ENCODE data around the gene MT1E. TPM values are rescaled to one million over a fixed set of nuclear protein-coding genes. Genes with fewer than 3 reads are reported as not detected.
"Not testable (repeated sequence)": the region's sequence is repeated elsewhere in the genome, so short reads cannot be mapped to it uniquely, and the experiment has no call there.

The MT1E gene
- total RNA-seq: 15.1 and 105 TPM in 2 replicates

DNA sequence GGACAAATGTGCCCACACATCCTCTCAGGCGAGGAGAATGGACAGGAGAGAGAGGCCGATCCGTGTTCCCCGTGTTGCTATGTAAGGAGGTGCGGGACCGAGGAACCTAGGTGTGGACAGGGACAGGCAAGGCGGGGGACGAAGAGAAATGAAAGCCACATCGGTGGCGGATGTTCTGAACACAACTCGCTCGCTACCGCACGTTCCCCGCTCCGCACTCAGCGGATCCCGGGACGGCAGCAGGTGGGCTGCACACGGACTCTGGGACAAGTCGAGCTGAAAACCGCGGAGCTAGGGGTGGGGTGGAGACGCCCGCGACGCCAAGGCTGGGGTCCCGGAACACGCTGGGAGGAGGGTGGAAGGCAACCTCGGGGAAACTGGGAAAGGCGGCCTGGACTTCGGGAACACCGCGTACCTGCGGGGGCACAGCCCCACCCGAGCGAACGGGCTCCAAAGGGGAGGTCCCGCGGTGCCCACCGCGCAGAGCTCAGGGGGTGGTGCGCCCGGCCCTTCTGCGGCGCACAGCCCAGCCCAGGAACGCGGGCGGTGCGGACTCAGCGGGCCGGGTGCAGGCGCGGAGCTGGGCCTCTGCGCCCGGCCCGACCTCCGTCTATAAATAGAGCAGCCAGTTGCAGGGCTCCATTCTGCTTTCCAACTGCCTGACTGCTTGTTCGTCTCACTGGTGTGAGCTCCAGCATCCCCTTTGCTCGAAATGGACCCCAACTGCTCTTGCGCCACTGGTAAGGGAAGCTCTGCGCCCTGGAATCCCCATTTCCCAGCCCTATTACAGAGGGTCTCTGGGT is at the start of gene MT1E:
Gene MT1E (plus strand): TSS at position 642 of the 803 bp plus-strand sequence. CDS start 71 bp downstream, at position 713.
- DNase-seq (ENCODE audit: extremely low read depth, low read depth, low spot score): no peak

DNA sequence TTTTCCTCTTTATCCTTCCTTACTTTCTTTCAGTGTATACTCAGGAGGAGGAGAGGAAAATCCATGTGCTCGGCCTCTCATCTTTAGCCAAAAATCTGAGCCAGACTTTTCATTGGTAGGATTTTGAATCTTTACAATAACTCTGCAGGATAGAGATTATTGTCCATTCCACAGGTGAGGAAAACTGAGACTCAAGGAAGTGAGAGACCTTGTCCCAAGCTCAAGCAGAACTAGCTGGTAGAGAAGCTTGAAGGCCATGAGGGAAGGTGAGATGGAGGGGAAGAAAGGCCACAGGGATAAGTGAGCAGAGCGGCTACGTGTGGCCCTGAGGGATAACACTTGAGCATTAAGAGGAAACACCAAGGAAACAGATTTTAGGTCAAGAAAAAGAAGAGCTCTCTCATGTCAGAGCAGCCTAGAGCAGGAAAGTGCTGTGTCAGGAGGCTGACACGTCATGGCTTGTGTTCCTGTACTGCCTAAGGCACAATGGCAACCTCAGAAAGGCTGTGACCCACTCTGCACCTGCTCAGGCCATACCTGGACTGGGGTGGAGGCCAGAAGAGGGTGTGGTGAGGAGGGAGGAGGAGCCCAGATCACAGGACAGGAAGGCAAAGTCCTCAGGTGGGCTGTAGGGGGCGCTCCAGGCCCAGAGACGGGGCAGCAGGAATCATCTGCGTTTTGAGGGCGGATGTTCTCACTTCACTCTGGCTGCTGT is 48.8 kb upstream of the MT1E start:
- no peak for DNase-seq (ENCODE audit: extremely low read depth, low read depth, low spot score)

- no peak for DNase-seq (ENCODE audit: extremely low read depth, low read depth, low spot score)
Observed at GRCh38 chr16:56577300-56577625, 48.3 kb upstream of the MT1E start.

- no peak for DNase-seq (ENCODE audit: extremely low read depth, low read depth, low spot score)
Observed at GRCh38 chr16:56580391-56581048, 45.1 kb upstream of the MT1E start.

DNA sequence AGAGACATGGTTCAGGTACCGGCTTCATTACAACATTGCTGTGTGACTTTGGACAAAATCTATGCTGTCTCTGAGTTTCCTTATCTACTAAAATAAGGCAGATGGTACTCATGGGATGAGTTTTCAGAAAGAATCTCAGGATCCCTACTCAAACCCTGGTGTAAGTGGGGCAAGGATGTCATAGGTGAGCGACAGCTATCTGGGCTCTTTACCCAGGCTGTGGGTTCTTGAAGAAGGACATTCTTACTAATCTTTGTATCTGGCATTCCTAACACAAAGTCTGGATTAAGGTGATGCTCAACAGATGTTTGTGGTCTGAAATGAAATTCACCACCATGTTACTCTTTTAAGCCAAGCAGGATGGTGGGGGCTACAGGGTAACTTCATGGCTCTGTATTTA is 42.7 kb upstream of the MT1E start:
- DNase-seq (ENCODE audit: extremely low read depth, low read depth, low spot score): not testable (repeated sequence)

- no peak for DNase-seq (ENCODE audit: extremely low read depth, low read depth, low spot score)
Observed at GRCh38 chr16:56583351-56584168, 42.0 kb upstream of the MT1E start.

DNA sequence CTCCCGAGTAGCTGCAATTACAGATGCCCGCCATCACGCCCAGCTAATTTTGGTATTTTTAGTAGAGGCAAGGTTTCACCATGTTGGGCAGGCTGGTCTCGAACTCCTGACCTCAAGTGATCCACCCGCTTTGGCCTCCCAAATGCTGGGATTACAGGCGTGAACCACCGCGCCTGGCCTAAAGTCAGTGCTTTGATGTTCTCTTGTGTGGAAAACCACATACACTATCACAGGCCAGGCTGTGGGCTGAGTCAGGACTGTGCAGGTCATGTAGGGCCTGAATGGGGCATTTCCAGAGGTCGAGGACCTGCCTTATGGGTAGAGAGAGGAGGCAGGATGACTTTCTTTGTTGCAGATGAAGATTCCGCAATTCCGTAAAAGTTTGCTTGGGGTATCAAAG is 41.3 kb upstream of the MT1E start:
- no peak for DNase-seq (ENCODE audit: extremely low read depth, low read depth, low spot score)

- DNase-seq (ENCODE audit: extremely low read depth, low read depth, low spot score): no peak
Observed at GRCh38 chr16:56588781-56589140, 36.8 kb upstream of the MT1E start.

DNA sequence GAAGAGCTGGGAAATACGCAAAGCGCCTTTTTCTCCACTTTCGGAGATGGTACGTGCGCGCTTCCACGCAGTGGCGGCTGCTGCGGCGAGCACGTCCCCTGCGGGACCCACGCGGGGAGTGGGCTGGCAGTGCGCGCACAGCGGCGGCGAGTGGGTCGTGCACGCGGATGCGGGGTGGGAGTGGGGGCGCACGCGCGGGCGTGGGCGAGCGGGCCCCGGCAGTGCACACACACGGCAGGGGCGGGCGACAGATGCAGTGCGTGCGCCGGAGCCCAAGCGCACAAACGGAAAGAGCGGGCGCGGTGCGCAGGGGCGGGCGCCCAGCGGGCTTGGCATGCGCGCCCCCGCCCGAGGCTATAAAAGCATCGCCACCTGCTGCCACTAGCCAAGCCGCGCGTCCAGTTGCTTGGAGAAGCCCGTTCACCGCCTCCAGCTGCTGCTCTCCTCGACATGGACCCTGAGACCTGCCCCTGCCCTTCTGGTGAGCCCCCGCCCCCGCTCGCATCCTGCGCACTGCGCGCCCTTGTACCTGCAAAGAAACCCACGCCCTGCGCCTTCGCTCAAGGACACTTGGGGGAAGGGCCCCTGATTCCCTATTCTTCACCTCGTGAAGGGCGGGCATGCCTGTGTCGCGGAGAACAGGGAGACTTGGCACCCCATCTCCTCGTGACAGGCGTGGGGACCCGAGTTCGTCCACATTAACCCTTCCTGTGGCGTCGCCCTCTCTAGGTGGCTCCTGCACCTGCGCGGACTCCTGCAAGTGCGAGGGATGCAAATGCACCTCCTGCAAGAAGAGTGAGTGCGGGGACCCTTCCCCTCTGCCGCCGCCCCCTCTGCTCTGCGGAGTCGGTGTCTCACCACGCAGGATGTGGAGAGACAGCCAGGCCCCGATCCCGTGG is 36.2 kb upstream of the MT1E start, which contains the start of gene MT3:
Gene MT3 (plus strand): TSS at position 388 of the 899 bp plus-strand sequence. CDS start 63 bp downstream, at position 451.
- no peak for DNase-seq (ENCODE audit: extremely low read depth, low read depth, low spot score)

DNA sequence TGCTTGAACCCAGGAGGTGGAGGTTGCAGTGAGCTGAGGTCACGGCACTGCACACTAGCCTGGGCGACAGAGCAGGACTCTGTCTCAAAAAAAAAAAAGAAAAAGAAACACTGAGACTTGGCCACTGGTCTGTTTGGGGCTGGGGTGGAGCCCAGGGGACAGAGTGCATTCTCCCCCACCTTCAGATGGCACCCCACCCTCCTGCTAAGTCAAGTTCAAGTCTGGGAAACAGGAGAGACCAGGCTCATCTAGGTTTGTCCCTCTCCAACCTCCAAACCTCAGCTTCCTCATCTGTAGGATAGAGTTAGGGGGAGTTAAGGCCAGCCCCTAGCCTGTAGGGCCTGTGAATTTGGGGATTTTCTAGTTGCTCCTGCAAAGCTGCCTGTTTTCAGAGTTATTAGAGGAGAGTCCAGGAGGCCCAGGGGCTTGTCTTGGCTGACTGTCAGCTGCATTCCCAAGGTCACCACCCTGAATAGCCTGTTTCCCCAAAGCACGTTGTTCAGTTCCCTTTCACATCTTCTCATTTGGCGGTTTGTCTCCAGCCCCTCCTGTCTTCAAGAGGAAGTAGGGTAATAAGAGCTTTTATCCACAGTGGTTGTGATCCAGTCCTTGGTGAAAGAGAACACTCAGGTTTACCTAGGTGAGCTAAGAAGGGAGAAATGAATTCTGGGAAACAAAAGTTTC is 34.1 kb upstream of the MT1E start:
- no peak for DNase-seq (ENCODE audit: extremely low read depth, low read depth, low spot score)

- no peak for DNase-seq (ENCODE audit: extremely low read depth, low read depth, low spot score)
Observed at GRCh38 chr16:56593573-56594291, 31.8 kb upstream of the MT1E start.

- DNase-seq (ENCODE audit: extremely low read depth, low read depth, low spot score): no peak
Observed at GRCh38 chr16:56594292-56594619, 31.3 kb upstream of the MT1E start.

GRCh38 chr16:56600398-56600999 is 25.1 kb upstream of the MT1E start:
- no peak for DNase-seq (ENCODE audit: extremely low read depth, low read depth, low spot score)

DNA sequence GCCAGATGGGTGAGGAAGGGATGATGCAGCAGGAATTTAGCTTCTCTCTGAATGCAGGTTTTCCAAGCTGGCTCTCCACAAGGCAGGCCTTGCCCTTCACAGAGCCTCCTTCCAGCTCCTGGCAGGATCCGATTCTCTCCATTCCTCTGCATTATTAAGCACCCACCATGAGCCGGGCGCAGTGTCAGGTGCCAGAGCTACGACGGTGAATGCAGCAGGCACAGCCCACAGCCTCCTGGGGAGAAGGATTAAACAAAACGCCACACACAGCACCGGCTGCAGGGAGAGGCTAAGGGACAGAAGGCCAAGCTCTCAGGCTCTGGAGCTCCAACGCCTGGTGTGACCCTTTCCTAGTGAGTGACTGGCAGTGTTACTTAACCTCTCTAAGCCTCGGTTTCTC is 24.3 kb upstream of the MT1E start:
- no peak for DNase-seq (ENCODE audit: extremely low read depth, low read depth, low spot score)

- no peak for DNase-seq (ENCODE audit: extremely low read depth, low read depth, low spot score)
Observed at GRCh38 chr16:56603589-56603988, 22.0 kb upstream of the MT1E start.

DNA sequence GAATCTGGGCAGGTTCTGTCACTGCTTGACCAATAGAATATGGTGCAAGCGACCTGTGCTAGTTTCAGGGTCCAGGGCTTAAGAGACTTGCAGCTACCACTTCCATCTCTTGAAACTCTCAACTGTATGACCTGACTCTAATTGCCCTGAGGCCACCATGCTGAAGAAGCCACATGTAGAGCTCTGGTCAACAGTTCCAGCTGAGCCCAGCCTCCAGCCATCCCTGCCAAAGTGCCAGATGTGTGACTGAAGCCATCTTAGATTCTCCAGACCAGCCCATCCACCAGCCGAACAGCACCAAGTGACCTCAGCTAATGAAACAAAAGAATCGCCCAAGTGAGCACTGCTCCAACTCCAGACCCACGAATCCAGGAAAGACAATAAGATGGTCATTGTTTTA is 20.6 kb upstream of the MT1E start:
- DNase-seq (ENCODE audit: extremely low read depth, low read depth, low spot score): no peak

- DNase-seq (ENCODE audit: extremely low read depth, low read depth, low spot score): no peak
Observed at GRCh38 chr16:56605475-56605874, 20.1 kb upstream of the MT1E start.

GRCh38 chr16:56606071-56606475 is 19.5 kb upstream of the MT1E start:
- no peak for DNase-seq (ENCODE audit: extremely low read depth, low read depth, low spot score)
